Activated CD4-positive, alpha-beta T cell treated with anti-CD3 and anti-CD28 coated beads, Interleukin-10, Interleukin-2, amounts not matched to agents 100 ng/mL and 50 ng/mL, durations not matched to agents 16 hours and 8 hours (primary cell): ENCODE data around the gene C10orf143.
"Not testable (repeated sequence)": the region's sequence is repeated elsewhere in the genome, so short reads cannot be mapped to it uniquely, and the experiment has no call there.

Experiments used
- DNase-seq: peaks from one replicate; pipeline ENCODE4 v3.0.0-alpha.2; 2020

Gene C10orf143

DNA sequence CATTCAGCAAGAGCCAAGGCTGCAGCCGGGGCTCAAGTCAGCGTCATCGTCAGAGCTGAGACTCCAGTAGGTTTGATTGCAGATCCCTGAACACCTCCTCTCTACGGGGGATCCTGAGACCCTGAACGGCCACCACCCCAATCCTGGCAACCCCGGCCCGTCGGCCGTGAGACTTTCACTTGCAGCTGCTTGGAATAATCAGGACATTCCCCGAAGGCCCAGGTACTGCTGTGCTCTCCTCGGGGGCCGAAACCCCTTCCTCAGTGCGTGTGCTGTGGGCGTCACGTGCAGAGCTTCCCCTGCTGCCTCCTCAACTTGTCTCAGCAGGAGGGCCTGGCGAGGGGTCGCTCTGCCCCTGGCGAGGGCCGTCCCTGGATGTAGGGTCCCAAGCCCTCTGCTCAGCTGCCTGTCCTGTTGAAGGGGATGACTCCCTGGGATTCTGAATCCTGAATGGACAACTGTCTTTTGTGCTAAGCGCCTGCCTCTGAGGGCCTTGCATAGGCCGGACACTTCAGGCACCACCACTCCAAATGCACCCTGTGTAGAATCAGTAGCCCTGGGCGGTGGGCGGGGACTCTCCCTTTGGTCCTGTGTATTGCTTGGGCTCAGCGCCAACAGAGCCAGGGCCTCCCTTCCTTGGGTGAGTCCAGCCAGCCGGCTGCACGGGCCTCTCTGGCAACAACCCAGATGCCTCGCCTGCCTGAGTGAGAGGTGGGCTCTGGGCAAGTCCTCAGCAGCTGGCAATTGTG, 82.7 kb downstream of the C10orf143 start:
- DNase-seq = no peak

DNA sequence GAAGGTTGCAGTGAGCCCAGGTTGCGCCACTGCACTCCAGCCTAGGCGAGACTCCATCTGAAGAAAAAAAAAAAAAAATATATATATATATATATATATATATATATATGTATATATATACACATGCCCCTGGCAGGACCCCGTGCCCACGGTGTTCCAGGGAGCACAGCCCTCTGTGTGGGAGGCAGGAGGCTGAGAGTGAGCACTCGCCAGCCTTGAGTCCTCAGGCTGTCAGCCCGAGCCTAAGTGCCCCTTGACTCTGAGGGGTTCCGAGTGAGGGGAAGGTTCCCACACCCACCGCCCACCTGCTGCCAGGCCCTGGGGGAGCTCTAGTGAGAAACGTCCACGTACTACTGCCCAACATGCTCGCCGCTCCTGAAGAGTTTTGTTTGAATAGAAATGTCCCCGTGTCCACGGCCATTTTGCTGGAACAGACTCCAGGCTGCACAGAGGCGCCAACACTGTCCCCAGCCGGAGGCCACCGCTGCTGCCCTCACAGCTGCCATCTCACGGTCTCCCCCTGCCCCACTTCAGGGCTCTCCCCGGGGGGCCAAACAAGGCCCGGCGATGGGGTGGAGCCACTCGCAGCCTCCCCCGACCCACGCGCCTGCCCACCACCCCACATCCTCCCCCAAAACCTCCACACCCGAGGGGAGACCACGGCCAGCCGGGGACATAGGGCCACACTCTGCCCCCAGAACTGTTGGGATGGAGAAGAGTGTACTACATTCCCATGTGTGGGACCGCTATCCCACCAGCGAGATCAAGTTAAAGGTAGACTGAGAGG, 83.8 kb downstream of the C10orf143 start:
- DNase-seq = no peak

- no peak for DNase-seq
Observed at GRCh38 chr10:130025811-130026485, 84.7 kb downstream of the C10orf143 start.

DNA sequence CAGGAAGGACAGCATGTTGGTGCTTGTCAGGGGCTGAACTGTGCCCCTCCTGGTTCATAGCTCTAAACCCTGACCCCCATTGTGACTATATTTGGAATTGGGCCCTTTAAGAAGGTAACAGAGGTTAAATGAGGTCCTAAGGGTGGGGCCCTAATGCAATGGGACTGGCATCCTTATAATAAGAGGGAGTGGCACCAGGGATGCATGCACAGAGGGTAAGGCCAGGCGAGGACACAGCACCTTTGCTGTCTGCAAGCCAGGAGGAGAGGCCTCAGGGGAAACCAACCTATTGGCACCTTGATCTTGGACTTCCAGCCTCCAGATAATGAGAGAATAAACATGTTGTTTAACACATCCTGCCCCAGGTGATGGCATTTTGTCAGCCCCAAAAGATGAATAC, 85.3 kb downstream of the C10orf143 start:
- no peak for DNase-seq

DNA sequence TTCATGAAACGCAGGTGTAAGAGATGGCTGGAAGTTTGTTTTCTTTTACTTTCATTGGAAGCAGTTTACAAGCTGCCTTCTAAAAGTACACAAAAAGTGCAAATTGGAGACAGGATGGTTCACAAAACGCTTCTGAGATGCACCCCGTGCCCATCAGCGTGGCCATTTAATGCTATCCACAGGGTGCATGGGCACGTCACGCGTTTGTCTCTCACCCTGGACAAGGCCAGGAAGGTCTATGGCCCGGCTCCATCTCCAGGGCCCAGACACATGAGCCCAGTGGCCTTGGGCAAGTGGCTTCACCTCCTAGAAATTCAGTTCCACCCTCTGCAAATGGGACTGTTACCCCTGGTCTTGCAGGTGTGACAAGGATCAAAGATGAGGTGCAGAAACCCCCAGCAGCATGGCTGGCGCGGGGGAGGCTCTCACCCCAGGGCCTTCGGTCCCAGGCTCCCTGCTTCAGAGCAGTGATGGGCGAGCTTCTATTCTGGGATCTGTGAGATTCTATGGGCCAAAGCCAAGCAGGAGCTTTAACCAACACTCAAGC, 85.8 kb downstream of the C10orf143 start:
- no peak for DNase-seq

DNA sequence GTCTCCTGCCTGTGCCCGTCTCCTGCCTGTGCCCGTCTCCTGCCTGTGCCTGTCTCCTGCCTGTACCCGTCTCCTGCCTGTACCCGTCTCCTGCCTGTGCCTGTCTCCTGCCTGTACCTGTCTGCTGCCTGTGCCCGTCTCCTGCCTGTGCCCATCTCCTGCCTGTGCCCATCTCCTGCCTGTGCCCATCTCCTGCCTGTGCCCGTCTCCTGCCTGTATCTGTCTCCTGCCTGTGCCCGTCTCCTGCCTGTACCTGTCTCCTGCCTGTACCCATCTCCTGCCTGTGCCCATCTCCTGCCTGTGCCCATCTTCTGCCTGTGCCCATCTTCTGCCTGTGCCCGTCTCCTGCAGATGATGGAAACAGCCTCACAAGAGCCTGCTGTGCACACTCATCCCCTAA, 86.3 kb downstream of the C10orf143 start:
- not testable (repeated sequence) for DNase-seq

DNA sequence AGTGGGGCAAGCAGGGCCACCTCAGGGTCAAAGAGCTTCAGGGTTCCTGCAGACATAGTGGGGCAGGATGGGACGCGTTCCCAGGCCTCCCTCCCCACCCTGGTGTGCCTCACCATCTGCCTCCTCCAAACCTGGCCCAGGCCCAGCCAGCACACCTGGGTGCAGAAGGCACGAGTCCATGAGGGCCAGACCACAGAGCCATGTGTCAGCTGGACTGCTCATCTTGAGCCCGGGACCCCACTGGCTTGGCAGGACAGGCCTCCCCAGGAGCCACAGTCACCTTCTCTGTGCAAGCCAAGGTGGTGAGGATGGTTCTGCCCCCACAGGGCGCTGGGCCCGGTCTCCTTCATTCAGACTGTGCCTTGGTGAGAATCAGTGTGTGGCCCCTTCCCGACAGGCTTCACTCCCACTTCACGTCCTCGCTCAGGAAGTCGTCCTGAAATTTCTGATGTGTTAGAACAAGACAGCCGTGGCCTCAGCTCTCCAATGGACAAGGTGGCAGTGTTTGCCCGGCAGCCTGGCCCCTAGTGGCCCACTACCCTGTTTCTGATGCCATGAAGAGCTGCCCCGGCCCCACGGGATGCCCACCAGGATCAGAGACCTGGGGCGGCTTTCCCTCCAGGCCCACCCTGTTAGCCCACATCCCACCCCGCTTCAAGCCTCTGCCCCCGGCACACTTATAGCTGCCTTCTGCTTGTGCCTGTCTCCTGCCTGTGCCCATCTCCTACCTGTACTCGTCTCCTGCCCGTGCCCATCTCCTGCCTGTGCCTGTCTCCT, 87.0 kb downstream of the C10orf143 start:
- DNase-seq = no peak

- DNase-seq = no peak
Observed at GRCh38 chr10:130022511-130023299, 87.9 kb downstream of the C10orf143 start.

DNA sequence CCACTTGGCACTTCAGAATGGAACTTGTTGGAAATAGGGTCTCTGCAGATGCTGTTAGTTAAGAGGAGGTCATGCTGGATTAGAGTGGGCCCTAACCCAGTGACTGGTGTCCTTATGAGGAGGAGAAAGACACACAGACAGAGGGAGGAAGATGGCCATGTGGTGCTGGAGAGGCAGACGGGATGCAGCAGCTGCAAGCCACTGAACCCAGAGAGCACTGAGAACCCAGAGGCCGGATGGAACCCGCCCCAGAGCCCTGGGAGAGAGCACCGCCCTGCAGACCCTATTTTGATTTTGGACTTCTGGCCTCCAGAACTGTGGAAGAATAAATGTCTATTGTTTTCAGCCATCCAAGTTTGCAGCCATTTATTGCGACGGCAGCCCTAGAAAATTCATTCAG, 88.5 kb downstream of the C10orf143 start:
- DNase-seq = no peak

DNA sequence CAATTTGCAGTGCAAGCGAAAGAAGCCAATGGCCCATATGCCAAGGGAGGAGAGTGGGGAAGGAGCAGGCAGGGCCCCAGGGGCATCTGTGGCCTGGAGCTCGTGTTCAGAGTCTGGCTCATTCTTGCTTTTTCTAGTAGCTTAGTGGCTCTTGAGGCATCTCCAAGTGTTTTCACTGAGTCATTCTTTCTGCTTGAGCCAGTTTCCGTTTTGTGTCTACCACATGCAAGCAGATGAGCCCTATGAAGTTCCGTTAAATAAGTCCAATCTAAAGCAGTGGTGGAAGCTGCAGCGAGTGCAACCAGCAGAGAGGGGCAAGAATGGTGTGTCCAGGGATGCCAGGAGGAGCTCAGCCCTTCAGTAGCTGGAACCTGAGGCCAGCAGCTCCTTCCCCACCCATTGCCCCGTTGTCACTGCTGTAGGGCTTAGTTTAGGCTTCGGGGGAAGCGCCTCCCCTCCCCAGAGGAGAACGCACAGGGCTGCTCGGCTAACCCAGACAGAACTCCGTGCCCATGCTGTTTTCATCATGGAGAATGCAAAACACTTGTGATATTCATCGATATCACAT, 89.2 kb downstream of the C10orf143 start:
- DNase-seq = peak; percentile 57

DNA sequence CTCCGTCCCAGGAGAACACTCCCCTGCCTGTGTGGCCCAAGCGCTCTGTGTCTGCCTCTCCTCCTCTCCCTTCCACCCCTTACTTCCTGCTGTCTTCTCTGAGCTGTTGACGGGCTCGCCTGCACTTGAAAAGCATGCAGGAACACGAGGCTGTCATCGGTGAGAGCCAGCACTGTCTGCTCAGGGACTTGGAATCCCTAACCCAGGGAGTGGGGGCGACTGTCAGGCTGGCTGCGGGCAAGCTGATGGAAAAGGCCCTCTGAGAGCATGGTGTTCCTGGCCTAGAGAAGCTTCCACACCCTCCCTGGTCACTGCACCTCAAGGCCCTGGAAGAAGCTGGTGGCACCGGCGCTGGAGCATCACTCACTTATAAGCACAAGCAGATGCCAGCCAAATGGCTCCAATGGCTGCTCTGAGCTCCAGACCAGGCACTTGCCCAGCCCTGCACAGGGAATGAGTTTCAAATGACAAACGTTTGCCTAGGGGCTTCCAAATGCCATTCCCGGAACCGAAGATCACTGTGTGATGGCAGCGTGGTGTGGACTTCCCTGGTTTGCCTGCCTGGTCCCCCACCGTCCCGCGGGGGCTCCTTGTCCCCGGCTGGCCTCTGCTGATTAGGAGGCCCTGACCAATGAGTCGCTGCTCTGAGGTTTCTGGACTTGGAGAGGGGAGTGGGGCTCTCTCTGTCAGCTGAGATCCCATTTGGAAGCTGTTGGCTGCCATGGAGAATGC, 89.8 kb downstream of the C10orf143 start:
- no peak for DNase-seq

GRCh38 chr10:130018730-130019185, 91.9 kb downstream of the C10orf143 start:
- no peak for DNase-seq

DNA sequence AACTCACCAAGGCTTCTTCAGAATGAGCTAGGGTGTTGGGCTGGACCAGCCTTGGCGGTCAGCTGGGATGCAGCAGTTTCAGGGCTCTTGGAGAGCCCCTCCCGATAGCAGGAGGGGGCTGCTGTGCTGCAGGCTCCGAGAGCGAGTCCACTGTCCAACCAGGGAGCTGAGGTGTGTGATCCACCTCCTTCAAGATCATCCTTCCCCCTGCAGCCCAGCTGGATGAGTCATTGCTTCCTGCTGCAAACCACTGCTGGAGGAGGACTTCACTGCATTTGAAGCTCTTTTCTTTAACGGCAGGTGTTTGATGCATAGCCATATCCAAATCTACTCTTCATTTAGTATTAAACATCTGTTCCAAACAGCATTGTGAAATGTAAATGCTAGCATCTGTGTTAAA, 92.4 kb downstream of the C10orf143 start:
- DNase-seq = peak; percentile 55

GRCh38 chr10:130017631-130018022, 93.0 kb downstream of the C10orf143 start:
- DNase-seq = no peak

DNA sequence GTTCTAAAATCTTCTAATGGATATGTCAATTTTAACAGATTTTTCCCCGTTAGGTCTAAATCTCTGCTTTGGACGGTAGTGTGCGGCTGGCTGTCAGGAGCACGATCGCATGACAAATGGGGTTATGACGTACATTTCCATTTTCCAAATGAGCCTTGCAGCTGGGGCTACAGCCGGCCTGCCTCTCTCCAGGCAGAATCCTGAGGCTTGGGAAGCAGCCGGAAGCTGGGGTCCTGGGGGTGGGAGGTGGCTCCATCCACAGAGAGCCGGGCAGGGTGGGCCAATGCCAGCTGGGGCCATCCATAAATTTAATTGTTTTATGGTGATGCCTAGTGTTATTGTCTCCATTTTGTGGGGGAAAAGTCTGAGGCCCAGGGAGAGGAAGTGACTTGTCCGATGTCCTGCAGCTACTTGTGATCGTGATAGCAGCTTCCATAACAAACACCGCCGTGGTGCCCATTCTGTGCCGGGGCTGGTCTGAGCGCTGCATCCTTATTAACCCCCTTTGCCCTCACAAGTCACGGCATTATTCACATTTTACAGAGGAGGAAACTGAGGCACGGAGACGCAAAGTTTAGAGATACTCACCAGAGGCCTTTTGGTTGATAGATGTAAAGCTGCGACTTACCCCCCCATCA, 93.5 kb downstream of the C10orf143 start:
- no peak for DNase-seq

DNA sequence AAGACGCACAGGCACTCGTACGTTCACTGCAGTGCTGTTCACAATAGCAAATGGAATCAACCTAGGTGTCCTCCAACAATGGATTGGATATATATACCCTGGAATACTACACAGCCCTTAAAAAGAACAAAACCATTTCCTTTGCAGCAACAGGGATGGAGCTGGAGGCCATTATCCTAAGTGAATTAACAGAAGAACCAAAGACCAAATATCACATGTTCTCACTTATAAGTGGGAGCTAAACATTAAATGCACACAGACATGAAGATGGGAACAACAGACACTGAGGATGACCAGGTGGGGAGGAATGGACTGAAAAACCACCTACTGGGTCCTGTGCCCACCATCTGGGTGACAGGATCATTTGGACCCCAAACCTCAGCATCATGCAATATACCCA, 94.5 kb downstream of the C10orf143 start:
- DNase-seq = no peak

DNA sequence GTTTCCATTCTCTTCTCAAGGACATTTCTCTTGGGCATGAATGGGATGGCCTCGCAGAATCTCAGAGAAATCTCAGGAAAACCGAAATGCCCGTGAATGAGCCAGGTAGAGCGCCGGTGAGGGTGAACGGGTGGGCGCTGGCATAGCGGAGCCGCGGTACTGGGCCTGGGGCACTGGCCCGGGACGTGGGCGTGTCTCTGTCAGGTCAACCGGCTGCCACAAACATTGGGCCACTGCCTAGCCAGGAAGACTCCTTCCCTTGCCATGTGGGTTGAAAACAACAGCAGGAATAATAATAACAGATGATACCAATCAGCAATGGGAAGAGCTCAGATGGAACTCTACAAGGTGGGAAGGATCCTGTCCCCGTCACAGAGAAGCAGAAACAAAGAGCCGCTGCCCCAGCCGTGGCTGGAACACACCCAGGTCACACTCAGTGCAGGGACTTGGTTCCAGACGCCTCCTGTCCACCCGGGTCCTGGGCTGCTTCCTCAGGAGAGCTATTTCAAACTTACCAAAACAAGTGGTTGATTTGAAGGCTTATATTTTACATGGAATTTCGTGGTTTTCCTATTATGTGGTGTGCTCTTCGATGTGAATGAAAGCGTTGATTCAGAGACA, 95.4 kb downstream of the C10orf143 start:
- DNase-seq = no peak

- no peak for DNase-seq
Observed at GRCh38 chr10:130014263-130015074, 96.2 kb downstream of the C10orf143 start.
